ENCODE results near the gene ZSCAN12. TPM values are rescaled to one million over a fixed set of nuclear protein-coding genes. Genes with fewer than 3 reads are reported as not detected.

Gene ZSCAN12
- total and polyA plus RNA-seq, 2 of the 13 experiments (the other 11 are each of a cell fraction or from before 2014, with no cell fraction given): 2.8 to 8.9 TPM

- no peak; the same call in 1 of the 2 replicates for TF ChIP-seq FLYWCH1 (CRISPR knock-in tag; IDR thresholded peaks at IDR 0.05)
- peak; percentile 85; the same call in 1 of the 2 replicates for TF ChIP-seq ZNF136 (CRISPR knock-in tag; IDR thresholded peaks at IDR 0.05; ENCODE audit: low read depth)
- TF ChIP-seq SIX4 (CRISPR knock-in tag; IDR thresholded peaks at IDR 0.05): 0 out of 2 replicates have a peak, but pooled peaks have one; percentile 40
- no peak for TF ChIP-seq SKI (IDR thresholded peaks at IDR 0.05; ENCODE audit: partially characterized antibody)
- TF ChIP-seq JUNB (CRISPR knock-in tag; IDR thresholded peaks at IDR 0.05; ENCODE audit: borderline replicate concordance): no peak
- TF ChIP-seq RCOR2 (CRISPR knock-in tag; IDR thresholded peaks at IDR 0.05): peak; percentile 48; the same call in 1 of the 2 replicates
- peak; percentile 91; the same call in 1 of the 2 replicates for TF ChIP-seq POGK (CRISPR knock-in tag; conservative IDR thresholded peaks at IDR 0.05)
- TF ChIP-seq ZNF317 (CRISPR knock-in tag; IDR thresholded peaks at IDR 0.05): peak; percentile 95
- TF ChIP-seq, protein P1, sequence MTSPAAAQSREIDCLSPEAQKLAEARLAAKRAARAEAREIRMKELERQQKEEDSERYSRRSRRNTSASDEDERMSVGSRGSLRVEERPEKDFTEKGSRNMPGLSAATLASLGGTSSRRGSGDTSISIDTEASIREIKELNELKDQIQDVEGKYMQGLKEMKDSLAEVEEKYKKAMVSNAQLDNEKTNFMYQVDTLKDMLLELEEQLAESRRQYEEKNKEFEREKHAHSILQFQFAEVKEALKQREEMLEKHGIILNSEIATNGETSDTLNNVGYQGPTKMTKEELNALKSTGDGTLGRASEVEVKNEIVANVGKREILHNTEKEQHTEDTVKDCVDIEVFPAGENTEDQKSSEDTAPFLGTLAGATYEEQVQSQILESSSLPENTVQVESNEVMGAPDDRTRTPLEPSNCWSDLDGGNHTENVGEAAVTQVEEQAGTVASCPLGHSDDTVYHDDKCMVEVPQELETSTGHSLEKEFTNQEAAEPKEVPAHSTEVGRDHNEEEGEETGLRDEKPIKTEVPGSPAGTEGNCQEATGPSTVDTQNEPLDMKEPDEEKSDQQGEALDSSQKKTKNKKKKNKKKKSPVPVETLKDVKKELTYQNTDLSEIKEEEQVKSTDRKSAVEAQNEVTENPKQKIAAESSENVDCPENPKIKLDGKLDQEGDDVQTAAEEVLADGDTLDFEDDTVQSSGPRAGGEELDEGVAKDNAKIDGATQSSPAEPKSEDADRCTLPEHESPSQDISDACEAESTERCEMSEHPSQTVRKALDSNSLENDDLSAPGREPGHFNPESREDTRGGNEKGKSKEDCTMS (CRISPR knock-in tag; conservative IDR thresholded peaks at IDR 0.05): no peak
- peak; percentile 99 for TF ChIP-seq ZFX (CRISPR knock-in tag; IDR thresholded peaks at IDR 0.05; ENCODE audit: low read depth)
- TF ChIP-seq, protein P2, sequence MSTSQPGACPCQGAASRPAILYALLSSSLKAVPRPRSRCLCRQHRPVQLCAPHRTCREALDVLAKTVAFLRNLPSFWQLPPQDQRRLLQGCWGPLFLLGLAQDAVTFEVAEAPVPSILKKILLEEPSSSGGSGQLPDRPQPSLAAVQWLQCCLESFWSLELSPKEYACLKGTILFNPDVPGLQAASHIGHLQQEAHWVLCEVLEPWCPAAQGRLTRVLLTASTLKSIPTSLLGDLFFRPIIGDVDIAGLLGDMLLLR (CRISPR knock-in tag; IDR thresholded peaks at IDR 0.05): peak; percentile 96
- TF ChIP-seq NR2F1 (CRISPR knock-in tag; IDR thresholded peaks at IDR 0.05): peak in 1 of 2 experiments; percentile 85; a peak in 2 of 4 replicates
- TF ChIP-seq ZNF101 (CRISPR knock-in tag; IDR thresholded peaks at IDR 0.05; ENCODE audit: borderline replicate concordance, low read depth): peak; percentile 93
- TF ChIP-seq ZBTB49 (CRISPR knock-in tag; IDR thresholded peaks at IDR 0.05; ENCODE audit: borderline replicate concordance): no peak
- peak; percentile 82; the same call in 1 of the 2 replicates for TF ChIP-seq RXRB (CRISPR knock-in tag; IDR thresholded peaks at IDR 0.05; ENCODE audit: borderline replicate concordance)
- peak; percentile 93 for TF ChIP-seq ZSCAN29 (CRISPR knock-in tag; conservative IDR thresholded peaks at IDR 0.05)
- TF ChIP-seq NCOA1 (CRISPR knock-in tag; IDR thresholded peaks at IDR 0.05): peak; percentile 55; the same call in 1 of the 2 replicates
- TF ChIP-seq ZSCAN31 (CRISPR knock-in tag; IDR thresholded peaks at IDR 0.05; ENCODE audit: low read depth): peak; percentile 88
- TF ChIP-seq, protein P3, sequence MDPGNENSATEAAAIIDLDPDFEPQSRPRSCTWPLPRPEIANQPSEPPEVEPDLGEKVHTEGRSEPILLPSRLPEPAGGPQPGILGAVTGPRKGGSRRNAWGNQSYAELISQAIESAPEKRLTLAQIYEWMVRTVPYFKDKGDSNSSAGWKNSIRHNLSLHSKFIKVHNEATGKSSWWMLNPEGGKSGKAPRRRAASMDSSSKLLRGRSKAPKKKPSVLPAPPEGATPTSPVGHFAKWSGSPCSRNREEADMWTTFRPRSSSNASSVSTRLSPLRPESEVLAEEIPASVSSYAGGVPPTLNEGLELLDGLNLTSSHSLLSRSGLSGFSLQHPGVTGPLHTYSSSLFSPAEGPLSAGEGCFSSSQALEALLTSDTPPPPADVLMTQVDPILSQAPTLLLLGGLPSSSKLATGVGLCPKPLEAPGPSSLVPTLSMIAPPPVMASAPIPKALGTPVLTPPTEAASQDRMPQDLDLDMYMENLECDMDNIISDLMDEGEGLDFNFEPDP (CRISPR knock-in tag; conservative IDR thresholded peaks at IDR 0.05): 0 out of 2 replicates have a peak, but pooled peaks have one; percentile 58
Observed at GRCh38 chr6:28399350-28400121, at the start of gene ZSCAN12 (continued).

Data from HepG2 (cell line).